DND-41 (cell line): ENCODE results near the gene AP1S3.

ENCODE experiments used
- ATAC-seq: fragments of 200-7000 bp; cut with Tn5 transposase; 3 replicates; pipeline ENCODE4 v1.9.1; 2021; ENCODE audit warnings: low read depth; ENCODE audit not compliant: insufficient read depth
- DNase-seq: peaks from one replicate; pipeline ENCODE4 v3.0.0-alpha.2; 2020
- H2AFZ ChIP-seq: 2 replicates; pipeline ENCODE4 v1.6.0; 2012; ENCODE audit warnings: low read depth, low read length
- H3K27ac ChIP-seq: 2 replicates; pipeline ENCODE4 v1.5.1; 2012; ENCODE audit warnings: low read length, inconsistent platforms
- H3K27me3 ChIP-seq: fragments of 200-600 bp; sonication (generic); 2 replicates; pipeline ENCODE4 v1.6.0; 2012; ENCODE audit warnings: low read length, mild to moderate bottlenecking, inconsistent platforms; ENCODE audit not compliant: insufficient read depth, poor library complexity
- H3K36me3 ChIP-seq: 2 replicates; pipeline ENCODE4 v1.5.1; 2012; ENCODE audit warnings: low read length, inconsistent platforms; ENCODE audit not compliant: insufficient read depth
- H3K4me1 ChIP-seq: 2 replicates; pipeline ENCODE4 v1.5.1; 2012; ENCODE audit warnings: mild to moderate bottlenecking, low read length; ENCODE audit not compliant: insufficient read depth
- H3K4me2 ChIP-seq: 2 replicates; pipeline ENCODE4 v1.6.0; 2012; ENCODE audit warnings: mild to moderate bottlenecking, moderate library complexity, low read length, inconsistent platforms; ENCODE audit not compliant: insufficient read depth
- H3K4me3 ChIP-seq, 2 experiments: fragments of 200-600 bp in 1 of 2; shearing (Covaris generic) in 1 of 2; 2 replicates each; pipeline ENCODE4 v1.5.1; 2012 to 2016; ENCODE audit warnings: inconsistent platforms in 2 of 2, low read length in 2 of 2, mild to moderate bottlenecking in 2 of 2, low read depth in 1 of 2, moderate library complexity in 1 of 2
- H3K79me2 ChIP-seq: 2 replicates; pipeline ENCODE4 v1.6.0; 2012; ENCODE audit warnings: low read length, inconsistent platforms; ENCODE audit not compliant: insufficient read depth
- H3K9ac ChIP-seq: 2 replicates; pipeline ENCODE4 v1.6.0; 2012; ENCODE audit warnings: low read depth, mild to moderate bottlenecking, inconsistent platforms, low read length, moderate library complexity
- H3K9me3 ChIP-seq: 2 replicates; pipeline ENCODE4 v1.5.1; 2012; ENCODE audit warnings: low read length, moderate library complexity, mild to moderate bottlenecking, inconsistent platforms; ENCODE audit not compliant: insufficient read depth, severe bottlenecking
- H4K20me1 ChIP-seq: 2 replicates; pipeline ENCODE4 v1.6.0; 2012; ENCODE audit warnings: low read length; ENCODE audit not compliant: insufficient read depth
- EZH2 ChIP-seq: IDR thresholded peaks from 3 replicates; pipeline ENCODE4 v1.6.1; 2012; ENCODE audit warnings: borderline replicate concordance, low read depth, mild to moderate bottlenecking, moderate library complexity, low read length, inconsistent platforms; ENCODE audit not compliant: severe bottlenecking
- TF ChIP-seq, protein P1 (sequence below): IDR thresholded peaks from 2 replicates; pipeline ENCODE4 v1.5.1; 2012; ENCODE audit warnings: borderline replicate concordance, low read length, moderate library complexity, mild to moderate bottlenecking; ENCODE audit not compliant: poor library complexity, severe bottlenecking; ENCODE audit errors: extremely low read depth

AP1S3 gene

GRCh38 chr2:223813329-223813728 is 24.1 kb downstream of the AP1S3 start:
- Histone ChIP-seq H3K27me3 (no peaks in the 10 kb centered on the region), H3K27ac (no peak overlapping the region), H3K79me2 (no peaks in the 10 kb centered on the region), H3K4me1 (no peaks in the 10 kb centered on the region), H2AFZ (no peak overlapping the region), H3K9me3 (no peaks in the 10 kb centered on the region), H4K20me1 (no peaks in the 10 kb centered on the region), H3K4me2 (no peak overlapping the region), H3K4me3 (no peak overlapping the region), H3K36me3 (no peaks in the 10 kb centered on the region), H3K9ac (no peak overlapping the region)
- DNase-seq, result no peak
- no peak for ATAC-seq
- TF ChIP-seq EZH2, result no peak
- TF ChIP-seq, protein P1, sequence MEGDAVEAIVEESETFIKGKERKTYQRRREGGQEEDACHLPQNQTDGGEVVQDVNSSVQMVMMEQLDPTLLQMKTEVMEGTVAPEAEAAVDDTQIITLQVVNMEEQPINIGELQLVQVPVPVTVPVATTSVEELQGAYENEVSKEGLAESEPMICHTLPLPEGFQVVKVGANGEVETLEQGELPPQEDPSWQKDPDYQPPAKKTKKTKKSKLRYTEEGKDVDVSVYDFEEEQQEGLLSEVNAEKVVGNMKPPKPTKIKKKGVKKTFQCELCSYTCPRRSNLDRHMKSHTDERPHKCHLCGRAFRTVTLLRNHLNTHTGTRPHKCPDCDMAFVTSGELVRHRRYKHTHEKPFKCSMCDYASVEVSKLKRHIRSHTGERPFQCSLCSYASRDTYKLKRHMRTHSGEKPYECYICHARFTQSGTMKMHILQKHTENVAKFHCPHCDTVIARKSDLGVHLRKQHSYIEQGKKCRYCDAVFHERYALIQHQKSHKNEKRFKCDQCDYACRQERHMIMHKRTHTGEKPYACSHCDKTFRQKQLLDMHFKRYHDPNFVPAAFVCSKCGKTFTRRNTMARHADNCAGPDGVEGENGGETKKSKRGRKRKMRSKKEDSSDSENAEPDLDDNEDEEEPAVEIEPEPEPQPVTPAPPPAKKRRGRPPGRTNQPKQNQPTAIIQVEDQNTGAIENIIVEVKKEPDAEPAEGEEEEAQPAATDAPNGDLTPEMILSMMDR, result no peak

DNA sequence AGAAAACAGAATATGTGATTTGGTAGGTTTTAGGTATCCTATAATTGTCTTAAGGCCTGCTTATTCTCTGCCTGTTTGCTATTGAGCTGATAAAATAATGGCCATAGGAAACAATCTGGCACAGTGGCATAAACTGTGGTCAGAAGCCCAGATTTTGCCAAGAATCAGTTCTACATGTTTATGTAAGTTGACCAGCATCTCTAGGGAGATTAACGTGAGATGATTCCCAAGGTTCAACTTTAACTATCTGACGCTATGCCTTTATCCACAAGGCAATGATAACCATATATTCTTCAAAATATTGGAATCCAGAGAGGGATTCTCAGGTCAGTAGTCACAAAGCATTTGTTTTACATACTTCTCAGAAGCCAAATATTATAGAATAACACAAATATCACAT is 25.6 kb downstream of the AP1S3 start:
- Histone ChIP-seq H4K20me1 (no peaks in the 10 kb centered on the region), H3K4me1 (no peaks in the 10 kb centered on the region), H3K36me3 (no peaks in the 10 kb centered on the region), H3K9me3 (no peaks in the 10 kb centered on the region), H2AFZ (no peak overlapping the region), H3K79me2 (no peaks in the 10 kb centered on the region), H3K27me3 (no peaks in the 10 kb centered on the region), H3K4me3 (no peak overlapping the region), H3K9ac (no peak overlapping the region), H3K27ac (no peak overlapping the region), H3K4me2 (no peak overlapping the region)
- no peak for ATAC-seq
- no peak for DNase-seq
- no peak for TF ChIP-seq EZH2
- TF ChIP-seq, protein P1, result no peak

DNA sequence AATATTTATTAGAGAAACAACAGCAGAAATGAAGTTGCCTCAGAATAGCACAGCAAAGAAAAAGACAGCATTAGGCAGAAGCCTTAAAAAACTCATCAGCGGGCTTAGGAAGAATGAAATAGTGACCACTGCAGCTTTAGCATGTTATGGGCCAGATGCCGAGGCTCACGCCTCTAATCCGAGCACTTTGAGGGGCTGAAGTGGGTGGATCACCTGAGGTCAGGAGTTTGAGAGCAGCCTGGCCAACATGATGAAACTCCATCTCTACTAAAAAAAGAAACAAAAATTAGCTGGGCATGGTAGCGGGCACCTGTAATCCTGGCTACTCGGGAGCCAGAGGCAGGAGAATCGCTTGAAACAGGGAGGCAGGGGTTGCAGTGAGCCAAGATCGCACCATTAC is 32.4 kb downstream of the AP1S3 start:
- Histone ChIP-seq H2AFZ (no peak overlapping the region), H3K4me2 (no peak overlapping the region), H3K27ac (no peak overlapping the region), H3K9me3 (no peaks in the 10 kb centered on the region), H3K9ac (no peak overlapping the region), H3K4me3 (no peak overlapping the region), H3K79me2 (no peaks in the 10 kb centered on the region), H3K27me3 (no peaks in the 10 kb centered on the region), H3K36me3 (no peaks in the 10 kb centered on the region), H4K20me1 (no peaks in the 10 kb centered on the region), H3K4me1 (no peaks in the 10 kb centered on the region)
- DNase-seq (no peak), ATAC-seq (no peak)
- TF ChIP-seq EZH2, result no peak
- TF ChIP-seq, protein P1, result no peak

- Histone ChIP-seq H3K27ac (no peak overlapping the region), H3K36me3 (no peaks in the 10 kb centered on the region), H4K20me1 (no peaks in the 10 kb centered on the region), H3K4me3 (no peak overlapping the region), H3K4me1 (no peaks in the 10 kb centered on the region), H3K4me2 (no peak overlapping the region), H2AFZ (no peak overlapping the region), H3K27me3 (no peaks in the 10 kb centered on the region), H3K9me3 (no peaks in the 10 kb centered on the region), H3K9ac (no peak overlapping the region), H3K79me2 (no peaks in the 10 kb centered on the region)
- ATAC-seq (no peak), DNase-seq (no peak)
- TF ChIP-seq, protein P1, result no peak
Measured at GRCh38 chr2:223801736-223802135, 35.6 kb downstream of the AP1S3 start.
